Measurements from ENCODE around the gene RIOK2.
"Not testable (repeated sequence)": the region's sequence is repeated elsewhere in the genome, so short reads cannot be mapped to it uniquely, and the experiment has no call there.

Gene RIOK2

DNA sequence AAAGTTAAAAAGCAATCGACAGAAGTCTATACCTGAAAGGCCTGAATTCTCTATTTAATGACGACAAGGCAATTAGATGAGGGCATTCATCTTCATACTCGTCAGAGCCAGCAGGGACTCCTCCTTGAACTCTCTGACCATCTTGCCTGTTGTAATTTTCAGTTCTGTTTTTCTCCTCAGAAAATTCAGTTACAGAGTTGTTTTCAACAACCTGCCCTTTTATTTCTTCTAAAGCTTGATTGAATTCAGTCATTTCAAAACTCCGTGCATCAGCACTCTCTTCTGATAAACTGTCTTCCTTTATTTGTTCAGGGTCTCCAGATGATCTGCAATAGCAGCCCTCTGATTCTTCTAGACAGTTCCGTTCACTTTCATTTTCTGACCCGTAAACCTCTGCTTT lies 15.6 kb downstream of the RIOK2 start:
- no peak for DNase-seq (ENCODE audit: low read depth, low spot score)

- no peak for DNase-seq (ENCODE audit: low read depth, low spot score)
Measured at GRCh38 chr5:97165726-97166125, 17.3 kb downstream of the RIOK2 start.

DNA sequence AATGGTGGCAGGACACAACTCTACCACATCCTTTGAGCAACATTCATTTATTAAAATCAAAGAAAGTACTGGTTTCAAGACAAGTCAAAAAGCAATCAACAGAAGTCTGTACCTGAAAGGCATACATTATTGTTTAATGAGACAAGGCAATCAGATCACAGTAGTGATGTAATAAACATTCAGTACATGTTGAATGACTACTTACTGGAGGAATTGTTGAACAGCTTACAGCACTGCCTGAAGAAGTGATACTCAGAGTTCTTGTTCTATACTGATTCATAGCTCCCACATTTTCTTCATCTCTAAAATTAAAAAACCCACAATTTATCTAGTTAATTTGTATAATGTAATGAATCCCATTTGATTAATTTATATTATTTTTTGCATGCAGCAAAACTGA lies 18.2 kb downstream of the RIOK2 start:
- DNase-seq (ENCODE audit: low read depth, low spot score): no peak

DNA sequence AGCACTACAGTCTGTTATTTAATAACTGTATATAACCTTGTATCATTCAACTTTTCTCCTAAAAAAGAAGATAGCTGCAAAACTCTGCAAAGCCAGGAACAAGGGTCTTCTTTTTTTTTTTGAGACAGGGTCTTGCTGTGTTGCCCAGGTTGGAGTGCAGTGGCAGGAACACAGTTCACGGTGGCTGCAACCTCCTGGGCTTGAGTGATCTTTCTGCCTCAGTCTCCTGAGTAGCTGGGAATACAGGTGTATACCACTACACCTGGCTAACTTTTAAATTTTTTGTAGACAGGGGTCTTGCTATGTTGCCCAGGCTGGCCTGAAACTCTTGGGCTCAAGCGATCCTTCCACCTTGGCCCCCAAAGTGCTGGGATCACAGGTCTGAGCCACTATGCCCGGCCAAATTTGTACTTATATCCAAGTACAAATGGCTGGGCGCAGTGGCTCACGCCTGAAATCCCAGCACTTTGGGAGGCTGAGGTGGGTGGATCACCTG lies 19.2 kb downstream of the RIOK2 start:
- DNase-seq (ENCODE audit: low read depth, low spot score): no peak

DNA sequence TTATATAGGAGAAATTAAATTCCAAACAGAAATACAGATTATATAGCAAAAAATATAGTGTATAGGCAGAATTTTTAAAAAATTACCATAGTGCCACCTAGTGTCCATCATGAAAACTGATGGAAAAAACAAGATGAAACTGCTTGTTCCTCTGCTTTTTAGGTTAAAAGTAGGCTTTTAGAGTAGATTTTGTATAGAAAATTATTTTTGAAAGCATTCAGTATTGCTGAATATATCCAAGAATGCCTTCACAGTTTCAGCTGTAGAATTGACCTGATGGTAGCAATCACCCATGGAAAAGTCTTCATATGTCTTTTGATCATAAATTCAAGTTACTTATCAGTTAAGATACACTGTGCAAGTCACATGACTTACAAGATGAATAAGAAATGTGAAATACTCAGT lies 19.7 kb downstream of the RIOK2 start:
- DNase-seq (ENCODE audit: low read depth, low spot score): no peak

- DNase-seq (ENCODE audit: low read depth, low spot score): peak; percentile 63
Measured at GRCh38 chr5:97162045-97162444, 21.0 kb downstream of the RIOK2 start.

DNA sequence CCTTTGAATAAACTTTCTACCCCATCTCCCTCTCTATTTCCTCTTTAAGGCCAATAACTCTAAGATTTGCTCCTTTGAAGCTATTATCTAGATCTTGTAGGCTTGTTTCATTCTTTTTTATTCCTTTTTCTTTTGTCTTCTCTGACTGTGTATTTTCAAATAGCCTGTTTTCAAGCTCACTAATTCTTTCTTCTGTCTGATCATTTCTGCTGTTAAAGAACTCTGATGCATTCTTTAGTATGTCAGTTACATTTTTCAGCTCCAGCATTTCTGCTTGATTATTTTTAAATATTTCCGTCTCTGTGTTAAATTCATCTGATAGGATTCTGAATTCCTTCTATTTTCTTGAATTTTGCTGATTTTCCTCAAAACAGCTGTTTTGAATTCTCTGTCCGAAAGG lies 25.4 kb downstream of the RIOK2 start:
- DNase-seq (ENCODE audit: low read depth, low spot score): no peak

DNA sequence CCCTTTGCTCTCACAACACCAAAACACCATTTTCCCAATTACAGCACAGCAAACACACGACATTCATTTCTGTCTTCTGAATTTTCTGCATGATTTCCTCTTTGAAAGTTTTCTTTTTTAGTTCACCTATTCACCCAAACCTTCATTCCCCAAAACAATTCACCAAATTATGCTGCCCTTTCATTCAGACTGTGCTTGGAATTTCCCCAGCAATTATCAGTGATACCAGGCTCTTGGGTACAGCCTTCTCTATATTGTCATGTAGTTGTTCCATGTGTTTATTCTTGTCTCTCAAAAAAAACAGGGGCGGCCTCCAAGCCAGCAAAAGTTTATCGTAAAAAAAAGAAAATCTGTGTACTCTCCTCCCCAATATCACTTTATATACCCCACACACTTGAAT lies 31.7 kb downstream of the RIOK2 start:
- DNase-seq (ENCODE audit: low read depth, low spot score): no peak

- no peak for DNase-seq (ENCODE audit: low read depth, low spot score)
Measured at GRCh38 chr5:97150401-97150800, 32.6 kb downstream of the RIOK2 start.

DNA sequence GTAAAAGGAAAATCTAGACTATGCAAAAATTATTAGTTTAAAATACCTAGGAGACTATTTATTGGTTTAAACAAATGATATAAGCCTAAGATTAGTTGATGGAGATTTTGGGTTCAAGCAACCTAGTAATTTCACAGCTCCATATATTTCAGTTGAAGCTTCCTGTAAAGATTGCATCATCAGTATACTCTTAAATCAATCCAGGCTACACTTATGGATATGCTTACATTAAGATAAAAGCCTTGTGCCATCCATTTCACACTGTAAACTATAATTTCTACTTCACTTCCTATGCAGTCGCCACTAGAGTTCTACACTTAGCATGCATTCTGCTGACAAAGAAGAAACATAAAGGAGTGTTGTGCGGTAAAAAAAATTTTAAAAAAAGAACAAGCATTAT lies 33.3 kb downstream of the RIOK2 start:
- no peak for DNase-seq (ENCODE audit: low read depth, low spot score)

GRCh38 chr5:97148288-97148687 lies 34.8 kb downstream of the RIOK2 start:
- DNase-seq (ENCODE audit: low read depth, low spot score): no peak

GRCh38 chr5:97143704-97144103 lies 39.3 kb downstream of the RIOK2 start:
- no peak for DNase-seq (ENCODE audit: low read depth, low spot score)

DNA sequence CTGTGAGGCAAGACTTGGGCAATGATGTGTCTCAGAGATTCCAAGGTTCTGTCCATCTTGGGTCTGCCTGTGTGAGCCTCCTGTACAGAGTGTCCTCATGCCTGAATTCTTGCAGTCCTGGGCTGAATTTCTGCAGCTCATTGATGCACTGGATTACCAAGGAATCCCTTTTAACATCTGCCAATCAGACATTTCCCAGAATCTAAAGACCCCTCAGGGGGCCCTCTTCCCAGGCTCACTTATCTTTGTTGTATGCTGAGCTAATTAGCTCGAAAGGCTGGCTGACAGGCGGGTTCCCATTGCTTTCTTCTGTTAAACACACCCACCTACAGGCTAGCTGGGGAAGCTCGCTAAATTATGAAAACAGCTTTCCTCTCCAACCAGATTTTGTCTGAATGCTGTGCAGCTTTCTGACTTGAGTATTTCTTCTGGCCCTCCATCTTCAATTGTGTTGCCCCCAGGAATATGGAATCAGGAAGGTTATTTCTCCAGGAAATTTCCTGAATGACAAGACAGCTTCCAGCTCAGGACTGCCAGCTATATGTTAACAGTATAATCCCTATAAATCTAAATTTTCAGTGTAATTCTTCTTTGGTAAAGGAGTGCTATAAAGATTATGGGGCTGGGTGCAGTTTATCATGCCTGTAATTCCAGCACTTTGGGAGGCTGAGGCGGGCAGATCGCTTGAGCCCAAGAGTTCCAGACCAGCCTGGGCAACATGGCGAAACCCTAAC lies 40.4 kb downstream of the RIOK2 start, which contains the start of gene LIX1:
TSS of gene LIX1 (minus strand) at position 91 of the 734 bp plus-strand sequence. CDS start at position 56, 35 bp downstream.
- DNase-seq (ENCODE audit: low read depth, low spot score): no peak

DNA sequence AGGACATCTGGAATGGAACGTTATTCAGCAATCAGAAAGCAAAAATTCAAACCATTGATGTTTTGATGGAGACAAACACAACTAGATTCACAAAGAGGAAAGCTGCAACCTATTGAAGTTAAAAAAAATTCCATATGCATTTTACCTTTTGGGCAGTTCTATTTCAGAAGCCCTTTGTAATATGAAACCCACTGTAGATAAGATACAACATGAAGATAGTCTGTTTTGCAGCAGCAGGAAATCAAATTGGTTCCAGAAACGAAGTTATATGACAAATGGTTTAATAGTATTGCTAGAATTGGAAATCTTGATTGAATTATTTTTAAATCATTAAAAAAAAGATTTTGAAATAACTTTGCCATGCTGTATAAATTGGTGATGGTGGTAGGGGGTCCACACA lies 41.5 kb downstream of the RIOK2 start:
- DNase-seq (ENCODE audit: low read depth, low spot score): no peak

- no peak for DNase-seq (ENCODE audit: low read depth, low spot score)
Measured at GRCh38 chr5:97141031-97141430, 42.0 kb downstream of the RIOK2 start.

DNA sequence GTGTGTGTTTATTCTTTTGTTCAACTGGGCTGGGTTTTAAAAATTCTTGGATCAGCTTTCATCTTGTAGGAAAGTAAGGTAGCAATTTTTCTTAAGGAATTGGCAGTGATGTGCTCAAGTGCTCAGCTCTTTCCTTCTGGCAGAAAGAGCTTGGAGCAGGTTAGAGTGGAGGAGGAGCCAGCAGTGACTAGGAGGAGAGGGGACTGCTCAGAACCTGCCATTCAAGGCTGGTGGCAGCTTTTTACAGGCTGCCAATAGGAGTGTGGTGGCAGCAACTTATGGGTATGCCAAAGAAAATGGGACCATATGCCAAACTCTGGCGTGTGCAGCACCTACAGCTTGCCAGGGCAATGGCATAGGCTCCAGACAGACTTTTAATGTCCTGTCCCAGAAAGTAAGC lies 42.8 kb downstream of the RIOK2 start:
- DNase-seq (ENCODE audit: low read depth, low spot score): not testable (repeated sequence)

- no peak for DNase-seq (ENCODE audit: low read depth, low spot score)
Measured at GRCh38 chr5:97136475-97136874, 46.6 kb downstream of the RIOK2 start.

- no peak for DNase-seq (ENCODE audit: low read depth, low spot score)
Measured at GRCh38 chr5:97135868-97136267, 47.2 kb downstream of the RIOK2 start.

DNA sequence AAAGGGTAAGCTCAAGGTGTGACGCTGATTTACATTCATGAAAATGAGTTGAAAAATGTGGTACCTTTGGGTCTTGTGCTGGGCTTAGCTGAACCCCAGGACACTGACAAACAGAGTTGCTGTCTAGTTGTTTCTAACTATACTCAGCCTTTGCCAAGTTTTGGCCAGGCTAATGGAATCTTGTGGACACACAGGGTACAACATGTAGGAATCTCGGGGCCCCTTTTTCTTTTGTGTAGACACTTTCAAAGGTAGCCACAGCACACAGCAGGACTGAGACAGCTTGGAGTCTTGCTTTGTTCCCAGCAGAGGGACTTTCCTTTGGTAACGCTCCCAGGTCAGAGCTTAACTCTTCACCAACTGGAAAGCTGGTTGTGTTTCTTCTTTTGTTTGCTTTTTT lies 48.4 kb downstream of the RIOK2 start:
- DNase-seq (ENCODE audit: low read depth, low spot score): no peak

DNA sequence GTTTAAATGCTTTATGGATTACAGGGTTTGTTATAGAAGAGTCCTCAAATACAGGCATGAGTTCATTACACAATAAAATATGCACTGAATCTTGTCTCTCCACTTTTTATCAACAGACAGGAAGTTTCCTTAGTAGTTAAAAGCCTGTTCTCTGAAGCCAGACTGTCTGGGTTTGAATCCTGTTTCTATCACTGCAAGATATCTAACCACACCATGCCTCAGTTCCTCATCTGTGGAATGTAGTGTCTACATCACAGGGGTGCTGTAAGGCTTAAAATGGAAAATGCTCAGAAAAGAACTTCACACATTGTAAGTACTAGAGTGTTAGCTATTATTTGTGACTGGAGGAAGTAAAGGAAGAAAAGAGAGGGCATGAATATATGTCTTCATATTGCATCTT lies 49.9 kb downstream of the RIOK2 start:
- DNase-seq (ENCODE audit: low read depth, low spot score): no peak

DNA sequence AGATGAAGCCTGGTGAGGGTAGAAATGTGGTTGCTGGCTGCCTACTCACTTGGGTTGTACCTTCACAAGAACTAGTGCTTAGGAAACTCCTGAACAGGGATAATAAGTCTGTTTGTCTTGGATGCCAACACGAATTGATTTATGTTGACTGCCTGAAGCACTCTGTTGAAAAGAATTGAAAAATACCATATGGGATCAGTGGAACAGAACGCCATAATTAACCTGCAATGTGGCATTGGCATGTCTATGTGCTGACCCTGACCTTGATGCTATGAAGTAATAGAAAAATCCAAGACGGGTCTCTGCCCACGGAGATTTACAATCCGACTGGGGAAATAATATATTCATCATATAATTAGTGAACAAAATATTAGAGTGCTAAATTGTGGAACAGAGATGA lies 51.1 kb downstream of the RIOK2 start:
- DNase-seq (ENCODE audit: low read depth, low spot score): no peak

GRCh38 chr5:97131139-97131710 lies 51.8 kb downstream of the RIOK2 start:
- DNase-seq (ENCODE audit: low read depth, low spot score): no peak

DNA sequence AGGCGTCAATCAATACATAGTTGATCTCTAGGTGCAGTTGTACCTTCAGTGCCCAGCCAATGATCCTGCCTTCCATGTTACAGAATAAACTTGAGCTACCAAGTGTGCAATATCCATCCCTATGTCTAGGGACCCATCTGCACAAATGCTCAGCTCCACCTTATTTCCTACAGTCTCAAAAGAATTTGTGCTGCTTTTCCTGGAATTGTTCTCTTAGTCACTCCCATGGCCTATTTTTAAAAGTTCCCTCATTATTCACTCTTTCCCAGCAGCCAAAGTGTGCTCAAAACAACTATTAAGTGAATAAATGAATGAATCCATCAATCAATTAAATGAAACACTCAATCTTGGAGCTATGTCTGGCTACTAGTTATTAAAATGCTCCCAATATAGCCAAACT lies 55.3 kb downstream of the RIOK2 start:
- no peak for DNase-seq (ENCODE audit: low read depth, low spot score)
